Measurements from ENCODE around the gene SLC48A1. TPM values are rescaled to one million over a fixed set of nuclear protein-coding genes. Genes with fewer than 3 reads are reported as not detected.

The SLC48A1 gene
- total RNA-seq, 1 experiment from 2014 or later = 151 TPM

GRCh38 chr12:47824198-47824597, 51.2 kb downstream of the SLC48A1 start:
- in situ Hi-C loops (cut with HindIII; ENCODE audit: low pct_unique_long_range_greater_than_20kb, low sequenced_read_pairs) = no loop called here
- no peak for DNase-seq (ENCODE audit: low read depth)

- no peak for DNase-seq (ENCODE audit: low read depth)
- in situ Hi-C loops (cut with HindIII; ENCODE audit: low pct_unique_long_range_greater_than_20kb, low sequenced_read_pairs) = no loop called here
These were observed 51.6 kb downstream of the SLC48A1 start for GRCh38 chr12:47824635-47825034.

- in situ Hi-C loops (cut with HindIII; ENCODE audit: low pct_unique_long_range_greater_than_20kb, low sequenced_read_pairs) = no loop called here
- DNase-seq (ENCODE audit: low read depth) = peak; percentile 17
These were observed 52.2 kb downstream of the SLC48A1 start for GRCh38 chr12:47825173-47825639.

GRCh38 chr12:47828008-47828975, 55.3 kb downstream of the SLC48A1 start:
- in situ Hi-C loops (cut with HindIII; ENCODE audit: low pct_unique_long_range_greater_than_20kb, low sequenced_read_pairs) = no loop called here
- no peak for DNase-seq (ENCODE audit: low read depth)

GRCh38 chr12:47828976-47829482, 56.0 kb downstream of the SLC48A1 start:
- in situ Hi-C loops (cut with HindIII; ENCODE audit: low pct_unique_long_range_greater_than_20kb, low sequenced_read_pairs) = no loop called here
- peak; percentile 39 for DNase-seq (ENCODE audit: low read depth)

GRCh38 chr12:47829584-47829983, 56.5 kb downstream of the SLC48A1 start:
- DNase-seq (ENCODE audit: low read depth) = no peak
- in situ Hi-C loops (cut with HindIII; ENCODE audit: low pct_unique_long_range_greater_than_20kb, low sequenced_read_pairs) = no loop called here

Other genes starting within 250 kb of the SLC48A1 start
- 10.7 and 18.9 TPM in 2 replicates for gene RPAP3, start 67.2 kb upstream of the SLC48A1 start, total RNA-seq (2014; rRNA removed; shearing (Covaris generic); ENCODE audit: low replicate concordance)
- not detected in 2 replicates for gene ENDOU, start 47.7 kb upstream of the SLC48A1 start, total RNA-seq (2014; rRNA removed; shearing (Covaris generic); ENCODE audit: low replicate concordance)
- 106 and 112 TPM in 2 replicates for gene RAPGEF3, start 14.4 kb upstream of the SLC48A1 start, total RNA-seq (2014; rRNA removed; shearing (Covaris generic); ENCODE audit: low replicate concordance)
- 10.9 and 12.4 TPM in 2 replicates for gene HDAC7, start 46.7 kb downstream of the SLC48A1 start, total RNA-seq (2014; rRNA removed; shearing (Covaris generic); ENCODE audit: low replicate concordance)
- 0.14 and 0.55 TPM in 2 replicates for gene VDR, start 131.8 kb downstream of the SLC48A1 start, total RNA-seq (2014; rRNA removed; shearing (Covaris generic); ENCODE audit: low replicate concordance)
- 212 and 223 TPM in 2 replicates for gene TMEM106C, start 190.4 kb downstream of the SLC48A1 start, total RNA-seq (2014; rRNA removed; shearing (Covaris generic); ENCODE audit: low replicate concordance)
- gene COL2A1, start 231.2 kb downstream of the SLC48A1 start, total RNA-seq (2014; rRNA removed; shearing (Covaris generic); ENCODE audit: low replicate concordance) = not detected in 2 replicates

Measured in Caki2 (cell line).